WTC11 (cell line): ENCODE results near the gene PPP2R2C. TPM values are rescaled to one million over a fixed set of nuclear protein-coding genes. Genes with fewer than 3 reads are reported as not detected.

Experiments used
- ATAC-seq: fragments of 200-7000 bp; cut with Tn5 transposase; 2 replicates; pipeline ENCODE4 v1.10.0; 2021; ENCODE audit warnings: mild to moderate bottlenecking, moderate library complexity
- CTCF ChIA-PET: fragments of 300-600 bp; sonication (Branson Sonifier 250); formaldehyde crosslinking; loops from one replicate; lab custom pipeline; 2021; ENCODE audit warnings: antibody characterized with exemption; lab: Charles Lee
- POLR2A ChIA-PET: fragments of 350-600 bp; sonication (Branson Sonifier 250); formaldehyde crosslinking; loops from one replicate; lab custom pipeline; 2021; ENCODE audit warnings: antibody characterized with exemption; lab: Charles Lee
- DNase-seq: peaks from one replicate; pipeline ENCODE4 v3.0.0; 2021; ENCODE audit warnings: low spot score
- H3K27ac Mint-ChIP-seq: 2 replicates; pipeline ENCODE4 v1.8.0; 2021; ENCODE audit warnings: mixed read lengths
- H3K27me3 Mint-ChIP-seq: 2 replicates; pipeline ENCODE4 v1.8.0; 2021; ENCODE audit warnings: low read depth, mild to moderate bottlenecking, moderate library complexity, mixed read lengths
- H3K36me3 Mint-ChIP-seq: 2 replicates; pipeline ENCODE4 v1.8.0; 2021; ENCODE audit warnings: mixed read lengths
- H3K4me1 Mint-ChIP-seq: 2 replicates; pipeline ENCODE4 v1.8.0; 2022; ENCODE audit warnings: mixed read lengths
- H3K4me3 Mint-ChIP-seq: 2 replicates; pipeline ENCODE4 v1.8.0; 2021; ENCODE audit warnings: mild to moderate bottlenecking, moderate library complexity, mixed read lengths
- H3K9me3 Mint-ChIP-seq: 2 replicates; pipeline ENCODE4 v1.8.0; 2021; ENCODE audit warnings: mixed read lengths
- CREM ChIP-seq: sonication (generic); formaldehyde crosslinking; IDR thresholded peaks from 2 replicates; pipeline ENCODE4 v1.8.1; 2022; ENCODE audit warnings: mild to moderate bottlenecking, missing genetic modification reagents, moderate library complexity
- ELF4 ChIP-seq: sonication (generic); formaldehyde crosslinking; IDR thresholded peaks from 2 replicates; pipeline ENCODE4 v1.8.1; 2022; ENCODE audit warnings: low read depth, mild to moderate bottlenecking, moderate library complexity, missing genetic modification reagents
- EMX1 ChIP-seq: fragments of 250-450 bp; sonication (Bioruptor Pico); IDR thresholded peaks from 2 replicates; pipeline ENCODE4 v1.8.0; 2021; ENCODE audit warnings: mild to moderate bottlenecking
- ETV6 ChIP-seq: sonication (generic); formaldehyde crosslinking; IDR thresholded peaks from 2 replicates; pipeline ENCODE4 v1.8.1; 2022; ENCODE audit warnings: mild to moderate bottlenecking, missing genetic modification reagents
- FOXJ3 ChIP-seq: sonication (generic); formaldehyde crosslinking; IDR thresholded peaks from 2 replicates; pipeline ENCODE4 v1.9.0; 2021; ENCODE audit warnings: missing genetic modification reagents, mild to moderate bottlenecking, borderline replicate concordance
- FOXP1 ChIP-seq: sonication (generic); formaldehyde crosslinking; IDR thresholded peaks from 2 replicates; pipeline ENCODE4 v1.8.0; 2022; ENCODE audit warnings: missing genetic modification reagents, mild to moderate bottlenecking, moderate library complexity, borderline replicate concordance
- GTF2I ChIP-seq: fragments of 250-450 bp; sonication (Bioruptor Pico); conservative IDR thresholded peaks from 2 replicates; pipeline ENCODE4 v1.4.0; 2021; ENCODE audit warnings: mild to moderate bottlenecking
- MXD4 ChIP-seq: fragments of 250-450 bp; sonication (Bioruptor Pico); IDR thresholded peaks from 2 replicates; pipeline ENCODE4 v1.8.0; 2021; ENCODE audit warnings: mild to moderate bottlenecking, moderate library complexity, borderline replicate concordance
- NFYB ChIP-seq: sonication (generic); formaldehyde crosslinking; conservative IDR thresholded peaks from 2 replicates; pipeline ENCODE4 v1.8.0; 2022; ENCODE audit warnings: low read depth, missing genetic modification reagents
- NR1H2 ChIP-seq: sonication (generic); formaldehyde crosslinking; IDR thresholded peaks from 2 replicates; pipeline ENCODE4 v1.9.0; 2021; ENCODE audit warnings: mild to moderate bottlenecking, moderate library complexity, missing genetic modification reagents
- PRRX2 ChIP-seq: fragments of 250-450 bp; sonication (Bioruptor Pico); IDR thresholded peaks from 2 replicates; pipeline ENCODE4 v1.8.0; 2021; ENCODE audit warnings: mild to moderate bottlenecking
- TCF7 ChIP-seq: sonication (generic); formaldehyde crosslinking; IDR thresholded peaks from 2 replicates; pipeline ENCODE4 v1.8.0; 2022; ENCODE audit warnings: mild to moderate bottlenecking, low read depth, missing genetic modification reagents, moderate library complexity
- ZNF317 ChIP-seq: sonication (generic); formaldehyde crosslinking; IDR thresholded peaks from 2 replicates; pipeline ENCODE4 v1.8.1; 2023; ENCODE audit warnings: low read depth, mild to moderate bottlenecking, moderate library complexity, missing genetic modification reagents, borderline replicate concordance
- total RNA-seq: library from RNA; stranded (reverse); gene quantifications from 3 replicates; pipeline ENCODE4 v1.2.3, GENCODE V29; 2021
- TF ChIP-seq, protein P1 (sequence below): sonication (generic); formaldehyde crosslinking; IDR thresholded peaks from 2 replicates; pipeline ENCODE4 v1.8.1; 2022; ENCODE audit warnings: mild to moderate bottlenecking, missing genetic modification reagents, moderate library complexity, borderline replicate concordance
- TF ChIP-seq, protein P2 (sequence below): sonication (generic); formaldehyde crosslinking; IDR thresholded peaks from 2 replicates; pipeline ENCODE4 v1.8.1; 2022; ENCODE audit warnings: low read depth, mild to moderate bottlenecking, moderate library complexity, missing genetic modification reagents, borderline replicate concordance
- TF ChIP-seq, protein P3 (sequence below): sonication (generic); formaldehyde crosslinking; IDR thresholded peaks from 2 replicates; pipeline ENCODE4 v1.8.0; 2022; ENCODE audit warnings: mild to moderate bottlenecking, missing genetic modification reagents
- TF ChIP-seq, protein P4 (sequence below): sonication (generic); formaldehyde crosslinking; IDR thresholded peaks from 2 replicates; pipeline ENCODE4 v1.8.1; 2023; ENCODE audit warnings: mild to moderate bottlenecking, missing genetic modification reagents
- TF ChIP-seq, protein P5 (sequence below): sonication (generic); formaldehyde crosslinking; IDR thresholded peaks from 2 replicates; pipeline ENCODE4 v1.8.1; 2023; ENCODE audit warnings: mild to moderate bottlenecking, moderate library complexity, missing genetic modification reagents

Gene PPP2R2C
- total RNA-seq, 1 experiment from 2014 or later: 11.5 TPM

DNA sequence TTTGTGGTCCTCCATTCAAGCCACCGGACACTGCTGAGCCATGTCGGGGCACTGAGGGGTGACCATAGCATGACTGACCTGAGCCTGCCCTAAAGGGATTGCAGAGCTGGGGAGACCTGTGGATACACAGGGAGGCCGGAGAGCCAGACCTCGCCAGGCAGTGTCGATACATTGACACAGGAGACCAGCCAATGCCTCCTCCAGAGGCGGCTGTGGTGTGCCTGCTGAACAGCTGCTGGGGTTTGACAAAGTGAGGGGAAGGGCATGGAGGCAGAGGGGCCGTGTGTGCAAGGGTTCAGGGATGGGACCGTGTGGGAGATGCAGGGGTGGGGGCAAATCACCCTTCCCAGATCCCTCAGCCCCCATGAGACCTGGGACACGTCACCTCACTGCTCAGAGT, 48.0 kb downstream of the PPP2R2C start (continued):
- TF ChIP-seq, protein P1, sequence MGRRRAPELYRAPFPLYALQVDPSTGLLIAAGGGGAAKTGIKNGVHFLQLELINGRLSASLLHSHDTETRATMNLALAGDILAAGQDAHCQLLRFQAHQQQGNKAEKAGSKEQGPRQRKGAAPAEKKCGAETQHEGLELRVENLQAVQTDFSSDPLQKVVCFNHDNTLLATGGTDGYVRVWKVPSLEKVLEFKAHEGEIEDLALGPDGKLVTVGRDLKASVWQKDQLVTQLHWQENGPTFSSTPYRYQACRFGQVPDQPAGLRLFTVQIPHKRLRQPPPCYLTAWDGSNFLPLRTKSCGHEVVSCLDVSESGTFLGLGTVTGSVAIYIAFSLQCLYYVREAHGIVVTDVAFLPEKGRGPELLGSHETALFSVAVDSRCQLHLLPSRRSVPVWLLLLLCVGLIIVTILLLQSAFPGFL: no peak
- TF ChIP-seq, protein P2, sequence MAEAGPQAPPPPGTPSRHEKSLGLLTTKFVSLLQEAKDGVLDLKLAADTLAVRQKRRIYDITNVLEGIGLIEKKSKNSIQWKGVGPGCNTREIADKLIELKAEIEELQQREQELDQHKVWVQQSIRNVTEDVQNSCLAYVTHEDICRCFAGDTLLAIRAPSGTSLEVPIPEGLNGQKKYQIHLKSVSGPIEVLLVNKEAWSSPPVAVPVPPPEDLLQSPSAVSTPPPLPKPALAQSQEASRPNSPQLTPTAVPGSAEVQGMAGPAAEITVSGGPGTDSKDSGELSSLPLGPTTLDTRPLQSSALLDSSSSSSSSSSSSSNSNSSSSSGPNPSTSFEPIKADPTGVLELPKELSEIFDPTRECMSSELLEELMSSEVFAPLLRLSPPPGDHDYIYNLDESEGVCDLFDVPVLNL (CRISPR knock-in tag): no peak

DNA sequence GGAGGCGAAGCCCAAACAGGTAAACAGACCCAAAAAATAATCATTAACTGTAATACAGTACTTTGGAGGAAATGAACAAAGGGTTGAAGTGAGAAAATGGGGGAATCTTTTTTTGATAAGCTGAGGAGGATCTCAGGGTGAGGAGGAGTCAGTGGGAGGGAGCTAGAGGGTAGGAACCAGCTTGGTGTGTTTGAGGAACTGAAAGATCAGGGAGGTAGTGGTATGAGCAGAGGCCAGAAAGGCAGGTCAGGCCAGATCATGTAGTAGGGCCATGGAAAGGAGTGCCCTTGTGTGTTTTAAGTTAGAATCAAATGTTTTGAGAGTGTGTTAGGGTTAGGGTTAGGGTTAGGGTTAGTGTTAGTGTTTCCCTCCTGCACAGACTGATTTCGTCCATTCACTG, 48.8 kb downstream of the PPP2R2C start:
- no peak for DNase-seq
- H3K4me1 Mint-ChIP-seq: no peaks in the 10 kb centered on the region
- no peaks in the 10 kb centered on the region for H3K36me3 Mint-ChIP-seq
- TF ChIP-seq NFYB (CRISPR knock-in tag): no peak
- no peak for TF ChIP-seq EMX1 (CRISPR knock-in tag)
- no peak for TF ChIP-seq FOXJ3
- TF ChIP-seq MXD4: no peak
- TF ChIP-seq ETV6 (CRISPR knock-in tag): no peak
- TF ChIP-seq, protein P3, sequence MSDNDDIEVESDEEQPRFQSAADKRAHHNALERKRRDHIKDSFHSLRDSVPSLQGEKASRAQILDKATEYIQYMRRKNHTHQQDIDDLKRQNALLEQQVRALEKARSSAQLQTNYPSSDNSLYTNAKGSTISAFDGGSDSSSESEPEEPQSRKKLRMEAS: no peak
- TF ChIP-seq, protein P4, sequence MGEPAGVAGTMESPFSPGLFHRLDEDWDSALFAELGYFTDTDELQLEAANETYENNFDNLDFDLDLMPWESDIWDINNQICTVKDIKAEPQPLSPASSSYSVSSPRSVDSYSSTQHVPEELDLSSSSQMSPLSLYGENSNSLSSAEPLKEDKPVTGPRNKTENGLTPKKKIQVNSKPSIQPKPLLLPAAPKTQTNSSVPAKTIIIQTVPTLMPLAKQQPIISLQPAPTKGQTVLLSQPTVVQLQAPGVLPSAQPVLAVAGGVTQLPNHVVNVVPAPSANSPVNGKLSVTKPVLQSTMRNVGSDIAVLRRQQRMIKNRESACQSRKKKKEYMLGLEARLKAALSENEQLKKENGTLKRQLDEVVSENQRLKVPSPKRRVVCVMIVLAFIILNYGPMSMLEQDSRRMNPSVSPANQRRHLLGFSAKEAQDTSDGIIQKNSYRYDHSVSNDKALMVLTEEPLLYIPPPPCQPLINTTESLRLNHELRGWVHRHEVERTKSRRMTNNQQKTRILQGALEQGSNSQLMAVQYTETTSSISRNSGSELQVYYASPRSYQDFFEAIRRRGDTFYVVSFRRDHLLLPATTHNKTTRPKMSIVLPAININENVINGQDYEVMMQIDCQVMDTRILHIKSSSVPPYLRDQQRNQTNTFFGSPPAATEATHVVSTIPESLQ (CRISPR knock-in tag): no peak
- TF ChIP-seq CREM (CRISPR knock-in tag): no peak
- TF ChIP-seq GTF2I (CRISPR knock-in tag): no peak
- no peak for TF ChIP-seq TCF7 (CRISPR knock-in tag)
- no peak for TF ChIP-seq PRRX2
- no peak for TF ChIP-seq FOXP1
- TF ChIP-seq ELF4 (CRISPR knock-in tag): no peak
- no peak for TF ChIP-seq NR1H2 (CRISPR knock-in tag)
- TF ChIP-seq, protein P5, sequence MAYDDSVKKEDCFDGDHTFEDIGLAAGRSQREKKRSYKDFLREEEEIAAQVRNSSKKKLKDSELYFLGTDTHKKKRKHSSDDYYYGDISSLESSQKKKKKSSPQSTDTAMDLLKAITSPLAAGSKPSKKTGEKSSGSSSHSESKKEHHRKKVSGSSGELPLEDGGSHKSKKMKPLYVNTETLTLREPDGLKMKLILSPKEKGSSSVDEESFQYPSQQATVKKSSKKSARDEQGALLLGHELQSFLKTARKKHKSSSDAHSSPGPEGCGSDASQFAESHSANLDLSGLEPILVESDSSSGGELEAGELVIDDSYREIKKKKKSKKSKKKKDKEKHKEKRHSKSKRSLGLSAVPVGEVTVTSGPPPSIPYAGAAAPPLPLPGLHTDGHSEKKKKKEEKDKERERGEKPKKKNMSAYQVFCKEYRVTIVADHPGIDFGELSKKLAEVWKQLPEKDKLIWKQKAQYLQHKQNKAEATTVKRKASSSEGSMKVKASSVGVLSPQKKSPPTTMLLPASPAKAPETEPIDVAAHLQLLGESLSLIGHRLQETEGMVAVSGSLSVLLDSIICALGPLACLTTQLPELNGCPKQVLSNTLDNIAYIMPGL (CRISPR knock-in tag): no peak
- TF ChIP-seq, protein P1: no peak
- no peak for TF ChIP-seq ZNF317 (CRISPR knock-in tag)
- TF ChIP-seq, all 79 proteins: peak for 0
- no peak for ATAC-seq
- H3K27ac Mint-ChIP-seq: no peak overlapping the region
- ChIA-PET CTCF (interaction anchor here (1.0 to 1.4 kb wide), 2 partner anchors 91 to 125 kb away, joined by 3 to 5 read pairs; no protein-coding TSS in a partner anchor), POLR2A (no interaction called here)
- H3K4me3 Mint-ChIP-seq: no peak overlapping the region
- no peaks in the 10 kb centered on the region for H3K27me3 Mint-ChIP-seq
- H3K9me3 Mint-ChIP-seq: no peaks in the 10 kb centered on the region
